Fibroblast of mammary gland (primary cell): ENCODE measurements around the gene CSNK2A1.
A peak's percentile ranks its signal among the peaks of the same experiment; 100 is the strongest.

ENCODE experiments used
- DNase-seq: peaks from one replicate; pipeline ENCODE4 v3.0.0-alpha.2; 2010; ENCODE audit warnings: low read depth
- H3K4me3 ChIP-seq: 2 replicates; pipeline ENCODE4 v1.5.1; 2011; ENCODE audit warnings: low read depth, mild to moderate bottlenecking, low read length, moderate library complexity; ENCODE audit not compliant: control insufficient read depth
- TF ChIP-seq, protein P1 (sequence below): conservative IDR thresholded peaks from 2 replicates; pipeline ENCODE4 v1.5.1; 2011; ENCODE audit warnings: low read depth, low read length, inconsistent platforms; ENCODE audit not compliant: control insufficient read depth, insufficient read depth

Gene CSNK2A1

DNA sequence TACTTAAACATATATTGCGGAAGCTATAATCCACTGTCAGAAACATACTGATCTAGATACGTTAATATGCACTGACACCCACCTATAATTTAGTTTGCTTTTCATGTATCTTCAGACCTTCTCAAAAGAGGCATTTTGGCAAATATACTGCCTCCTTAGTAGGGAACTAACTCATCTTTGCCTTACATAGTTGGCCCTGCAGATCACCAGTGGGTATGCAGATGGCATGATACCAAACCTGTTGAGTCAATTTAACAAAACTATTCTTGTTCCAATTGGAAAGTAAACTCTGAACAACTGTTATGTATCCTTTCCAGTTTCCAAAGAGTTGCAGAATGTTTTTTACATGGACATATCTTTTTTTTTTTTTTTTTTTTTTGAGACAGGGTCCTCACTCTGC lies 45.6 kb downstream of the CSNK2A1 start:
- TF ChIP-seq, protein P1, sequence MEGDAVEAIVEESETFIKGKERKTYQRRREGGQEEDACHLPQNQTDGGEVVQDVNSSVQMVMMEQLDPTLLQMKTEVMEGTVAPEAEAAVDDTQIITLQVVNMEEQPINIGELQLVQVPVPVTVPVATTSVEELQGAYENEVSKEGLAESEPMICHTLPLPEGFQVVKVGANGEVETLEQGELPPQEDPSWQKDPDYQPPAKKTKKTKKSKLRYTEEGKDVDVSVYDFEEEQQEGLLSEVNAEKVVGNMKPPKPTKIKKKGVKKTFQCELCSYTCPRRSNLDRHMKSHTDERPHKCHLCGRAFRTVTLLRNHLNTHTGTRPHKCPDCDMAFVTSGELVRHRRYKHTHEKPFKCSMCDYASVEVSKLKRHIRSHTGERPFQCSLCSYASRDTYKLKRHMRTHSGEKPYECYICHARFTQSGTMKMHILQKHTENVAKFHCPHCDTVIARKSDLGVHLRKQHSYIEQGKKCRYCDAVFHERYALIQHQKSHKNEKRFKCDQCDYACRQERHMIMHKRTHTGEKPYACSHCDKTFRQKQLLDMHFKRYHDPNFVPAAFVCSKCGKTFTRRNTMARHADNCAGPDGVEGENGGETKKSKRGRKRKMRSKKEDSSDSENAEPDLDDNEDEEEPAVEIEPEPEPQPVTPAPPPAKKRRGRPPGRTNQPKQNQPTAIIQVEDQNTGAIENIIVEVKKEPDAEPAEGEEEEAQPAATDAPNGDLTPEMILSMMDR = no peak
- no peak for DNase-seq
- H3K4me3 ChIP-seq = no peak overlapping the region

- H3K4me3 ChIP-seq = no peak overlapping the region
- TF ChIP-seq, protein P1 = no peak
- peak; percentile 52 for DNase-seq
Measured at GRCh38 chr20:496126-496696, 47.4 kb downstream of the CSNK2A1 start.

- H3K4me3 ChIP-seq = no peak overlapping the region
- TF ChIP-seq, protein P1 = no peak
Measured at GRCh38 chr20:492159-492558, 51.4 kb downstream of the CSNK2A1 start.

DNA sequence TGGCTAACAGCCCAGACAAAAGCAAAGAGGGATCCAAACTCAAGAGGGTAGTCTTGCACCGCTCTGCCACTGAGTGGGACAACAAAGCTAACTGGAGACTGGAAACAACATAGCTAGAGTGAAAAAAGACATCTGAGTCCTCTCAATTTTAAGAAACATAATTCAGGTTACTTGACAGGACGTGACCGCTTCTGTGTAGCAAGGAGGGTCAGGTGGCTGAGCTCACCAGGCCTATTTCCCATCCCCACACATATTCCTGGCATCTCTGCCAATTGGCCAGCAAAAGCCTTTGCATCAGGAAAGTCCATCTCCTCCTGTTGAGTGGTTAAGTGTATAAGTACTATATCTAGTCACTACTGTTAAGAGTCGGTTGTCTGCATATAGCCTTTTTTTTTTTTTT lies 55.9 kb downstream of the CSNK2A1 start:
- TF ChIP-seq, protein P1 = no peak
- no peak overlapping the region for H3K4me3 ChIP-seq
- no peak for DNase-seq

More at GRCh38 chr20:492159-492558, 51.4 kb downstream of the CSNK2A1 start:
- DNase-seq = no peak

GRCh38 chr20:483815-484644 lies 59.6 kb downstream of the CSNK2A1 start:
- H3K4me3 ChIP-seq = no peak overlapping the region
- DNase-seq = no peak
- TF ChIP-seq, protein P1 = no peak

- DNase-seq = no peak
- H3K4me3 ChIP-seq = no peak overlapping the region
- TF ChIP-seq, protein P1 = no peak
Measured at GRCh38 chr20:481167-481566, 62.4 kb downstream of the CSNK2A1 start.
